ENCODE data around the gene EIF4E. TPM values are rescaled to one million over a fixed set of nuclear protein-coding genes. Genes with fewer than 3 reads are reported as not detected.
"Not testable (repeated sequence)": the region's sequence is repeated elsewhere in the genome, so short reads cannot be mapped to it uniquely, and the experiment has no call there.

EIF4E gene
- total RNA-seq, 1 experiment from 2014 or later, result 224 TPM

- Histone ChIP-seq H3K36me3 (peaks cover 24% of the 10 kb centered on the region), H3K9me3 (replicated peaks) (no peaks in the 10 kb centered on the region), H3K4me3 (no peak overlapping the region), H3K27ac (no peak overlapping the region), H3K27me3 (replicated peaks) (no peaks in the 10 kb centered on the region), H3K4me1 (replicated peaks) (peaks cover 8% of the 10 kb centered on the region; the same call in 1 of the 2 replicates)
- DNase-seq (ENCODE audit: low read depth in 1 of 2, low spot score in 2 of 2), result no peak
Measured at GRCh38 chr4:98919996-98920395, 8.9 kb downstream of the EIF4E start.

DNA sequence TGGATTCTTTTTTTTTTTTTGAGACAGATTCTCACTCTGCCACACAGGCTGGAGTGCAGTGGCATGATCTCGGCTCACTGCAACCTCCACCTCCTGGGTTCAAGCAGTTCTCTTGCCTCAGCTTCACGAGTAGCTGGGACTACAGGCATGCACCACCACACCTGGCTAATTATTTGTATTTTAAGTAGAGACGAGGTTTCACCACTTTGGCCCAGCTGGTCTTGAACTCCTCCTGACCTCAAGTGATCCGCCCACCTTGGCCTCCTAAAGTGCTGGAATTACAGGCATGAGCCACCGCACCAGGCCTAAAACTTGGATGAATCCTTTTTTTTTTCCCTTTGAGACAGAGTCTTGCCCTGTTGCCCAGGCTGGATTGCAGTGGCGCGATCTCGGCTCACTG lies 18.2 kb downstream of the EIF4E start:
- not testable (repeated sequence) for H3K27ac ChIP-seq; DNase-seq (ENCODE audit: low read depth in 1 of 2, low spot score in 2 of 2); H3K27me3 ChIP-seq (replicated peaks); H3K9me3 ChIP-seq (replicated peaks); H3K4me3 ChIP-seq
- peaks cover 10% of the 10 kb centered on the region for H3K4me1 ChIP-seq (replicated peaks)
- peaks cover 34% of the 10 kb centered on the region for H3K36me3 ChIP-seq

DNA sequence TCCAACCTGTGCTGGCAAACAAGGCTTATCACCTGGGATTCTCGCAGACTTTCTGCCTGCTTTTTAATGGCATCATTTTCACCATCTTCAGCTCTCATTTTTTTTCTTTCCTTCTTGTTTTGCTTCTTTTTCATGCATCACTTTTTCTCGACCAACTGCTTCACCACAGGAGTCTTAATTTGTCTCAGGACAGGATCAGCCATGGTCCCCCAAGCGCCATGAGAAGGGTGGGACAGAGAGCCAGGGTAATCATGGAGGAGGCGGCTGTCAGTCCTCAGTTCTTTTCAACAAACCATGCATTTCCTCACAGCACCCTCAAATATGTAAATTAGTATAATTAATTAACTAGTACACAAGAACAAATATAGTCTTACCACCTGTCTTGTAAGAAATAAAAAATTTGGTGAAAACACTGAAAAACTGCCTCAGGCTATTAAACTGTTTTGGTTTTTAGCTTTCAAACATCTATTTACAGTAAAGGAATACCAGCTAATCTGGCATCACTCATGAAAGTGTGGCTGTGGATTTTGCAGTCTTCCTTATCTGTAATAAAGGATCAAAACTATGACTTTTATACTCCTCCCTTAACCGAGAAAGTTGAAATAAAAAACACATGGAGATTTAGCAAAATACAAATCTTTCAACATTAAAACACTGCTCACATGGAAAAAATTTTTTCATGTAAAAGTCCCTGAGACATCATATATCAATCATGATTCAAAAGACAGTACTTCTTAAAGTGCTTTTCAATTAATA lies 19.1 kb downstream of the EIF4E start:
- Histone ChIP-seq H3K4me1 (replicated peaks) (peaks cover 14% of the 10 kb centered on the region), H3K27me3 (replicated peaks) (no peaks in the 10 kb centered on the region), H3K9me3 (replicated peaks) (no peaks in the 10 kb centered on the region), H3K4me3 (no peak overlapping the region), H3K36me3 (peaks cover 34% of the 10 kb centered on the region), H3K27ac (no peak overlapping the region)
- DNase-seq (ENCODE audit: low read depth in 1 of 2, low spot score in 2 of 2), result no peak

DNA sequence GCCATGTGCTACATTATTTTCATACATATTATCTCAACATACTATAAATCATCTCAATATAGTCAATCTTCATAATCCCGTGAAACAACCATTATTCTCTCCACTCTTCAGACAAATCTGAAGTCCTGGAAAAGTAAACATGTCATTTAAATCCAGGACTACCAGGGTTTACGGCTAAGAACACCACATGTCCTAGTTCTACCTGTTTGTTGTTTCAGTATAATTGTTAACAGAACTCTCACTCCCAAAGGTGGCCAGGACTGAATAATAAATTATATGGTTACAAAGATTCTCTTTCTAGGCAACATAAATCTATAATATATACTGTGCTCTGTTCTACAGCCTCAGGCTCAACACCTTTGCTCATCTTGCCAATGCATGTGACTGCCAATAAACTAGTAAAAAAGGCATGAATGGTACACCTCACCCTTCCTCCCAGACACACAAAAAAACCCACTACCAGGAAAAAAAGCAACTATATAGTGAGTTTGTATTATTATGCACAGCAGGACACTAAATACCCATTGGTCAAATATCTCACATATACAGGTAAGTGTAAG lies 20.1 kb downstream of the EIF4E start:
- no peaks in the 10 kb centered on the region for H3K9me3 ChIP-seq (replicated peaks)
- no peak overlapping the region for H3K27ac ChIP-seq
- no peak for DNase-seq (ENCODE audit: low read depth in 1 of 2, low spot score in 2 of 2)
- H3K36me3 ChIP-seq, result peaks cover 32% of the 10 kb centered on the region
- peaks cover 14% of the 10 kb centered on the region for H3K4me1 ChIP-seq (replicated peaks)
- H3K4me3 ChIP-seq, result no peak overlapping the region
- no peaks in the 10 kb centered on the region for H3K27me3 ChIP-seq (replicated peaks)

GRCh38 chr4:98908182-98908581 lies 20.8 kb downstream of the EIF4E start:
- DNase-seq (ENCODE audit: low read depth in 1 of 2, low spot score in 2 of 2), result no peak
- no peak overlapping the region for H3K4me3 ChIP-seq
- no peaks in the 10 kb centered on the region for H3K9me3 ChIP-seq (replicated peaks)
- no peak overlapping the region for H3K27ac ChIP-seq
- H3K36me3 ChIP-seq, result peaks cover 34% of the 10 kb centered on the region
- H3K4me1 ChIP-seq (replicated peaks), result peaks cover 14% of the 10 kb centered on the region
- no peaks in the 10 kb centered on the region for H3K27me3 ChIP-seq (replicated peaks)

- Histone ChIP-seq H3K27me3 (replicated peaks) (no peaks in the 10 kb centered on the region), H3K4me3 (no peak overlapping the region), H3K36me3 (peaks cover 50% of the 10 kb centered on the region), H3K27ac (no peak overlapping the region), H3K9me3 (replicated peaks) (no peaks in the 10 kb centered on the region), H3K4me1 (replicated peaks) (peaks cover 14% of the 10 kb centered on the region)
- no peak for DNase-seq (ENCODE audit: low read depth in 1 of 2, low spot score in 2 of 2)
Measured at GRCh38 chr4:98905839-98906238, 23.1 kb downstream of the EIF4E start.

- Histone ChIP-seq H3K4me3 (no peak overlapping the region), H3K9me3 (replicated peaks) (no peaks in the 10 kb centered on the region), H3K27ac (no peak overlapping the region), H3K4me1 (replicated peaks) (peaks cover 14% of the 10 kb centered on the region), H3K27me3 (replicated peaks) (no peaks in the 10 kb centered on the region), H3K36me3 (peaks cover 54% of the 10 kb centered on the region)
- no peak for DNase-seq (ENCODE audit: low read depth in 1 of 2, low spot score in 2 of 2)
Measured at GRCh38 chr4:98905297-98905696, 23.6 kb downstream of the EIF4E start.

- no peaks in the 10 kb centered on the region for H3K9me3 ChIP-seq (replicated peaks)
- H3K4me3 ChIP-seq, result no peak overlapping the region
- H3K4me1 ChIP-seq (replicated peaks), result peaks cover 14% of the 10 kb centered on the region
- DNase-seq (ENCODE audit: low read depth in 1 of 2, low spot score in 2 of 2), result no peak
- no peak overlapping the region for H3K27ac ChIP-seq
- H3K27me3 ChIP-seq (replicated peaks), result no peaks in the 10 kb centered on the region
- peaks cover 55% of the 10 kb centered on the region for H3K36me3 ChIP-seq
Measured at GRCh38 chr4:98903963-98904362, 25.0 kb downstream of the EIF4E start.

GRCh38 chr4:98903561-98903960 lies 25.4 kb downstream of the EIF4E start:
- Histone ChIP-seq H3K9me3 (replicated peaks) (no peaks in the 10 kb centered on the region), H3K4me3 (no peak overlapping the region), H3K36me3 (peaks cover 51% of the 10 kb centered on the region), H3K27me3 (replicated peaks) (no peaks in the 10 kb centered on the region), H3K27ac (no peak overlapping the region), H3K4me1 (replicated peaks) (peaks cover 14% of the 10 kb centered on the region)
- DNase-seq (ENCODE audit: low read depth in 1 of 2, low spot score in 2 of 2), result no peak

- H3K4me3 ChIP-seq, result no peak overlapping the region
- H3K9me3 ChIP-seq (replicated peaks), result no peaks in the 10 kb centered on the region
- no peak for DNase-seq (ENCODE audit: low read depth in 1 of 2, low spot score in 2 of 2)
- H3K36me3 ChIP-seq, result peaks cover 57% of the 10 kb centered on the region
- H3K4me1 ChIP-seq (replicated peaks), result no peaks in the 10 kb centered on the region
- no peaks in the 10 kb centered on the region for H3K27me3 ChIP-seq (replicated peaks)
- no peak overlapping the region for H3K27ac ChIP-seq
Measured at GRCh38 chr4:98899277-98899676, 29.7 kb downstream of the EIF4E start.

GRCh38 chr4:98891478-98892337 lies 37.2 kb downstream of the EIF4E start:
- H3K4me3 ChIP-seq, result no peak overlapping the region
- no peak for DNase-seq (ENCODE audit: low read depth in 1 of 2, low spot score in 2 of 2)
- H3K4me1 ChIP-seq (replicated peaks), result no peaks in the 10 kb centered on the region
- H3K9me3 ChIP-seq (replicated peaks), result no peaks in the 10 kb centered on the region
- H3K27me3 ChIP-seq (replicated peaks), result no peaks in the 10 kb centered on the region; the same call in 1 of the 2 replicates
- no peak overlapping the region for H3K27ac ChIP-seq
- H3K36me3 ChIP-seq, result peaks cover 86% of the 10 kb centered on the region

GRCh38 chr4:98890702-98891455 lies 38.1 kb downstream of the EIF4E start:
- no peaks in the 10 kb centered on the region for H3K9me3 ChIP-seq (replicated peaks)
- H3K4me3 ChIP-seq, result no peak overlapping the region
- H3K27ac ChIP-seq, result no peak overlapping the region
- no peaks in the 10 kb centered on the region for H3K4me1 ChIP-seq (replicated peaks)
- DNase-seq (ENCODE audit: low read depth in 1 of 2, low spot score in 2 of 2), result no peak
- no peaks in the 10 kb centered on the region; the same call in 1 of the 2 replicates for H3K27me3 ChIP-seq (replicated peaks)
- H3K36me3 ChIP-seq, result peaks cover 94% of the 10 kb centered on the region

GRCh38 chr4:98887145-98887544 lies 41.8 kb downstream of the EIF4E start:
- DNase-seq (ENCODE audit: low read depth in 1 of 2, low spot score in 2 of 2), result no peak
- Histone ChIP-seq H3K4me1 (replicated peaks) (no peaks in the 10 kb centered on the region), H3K4me3 (no peak overlapping the region), H3K9me3 (replicated peaks) (no peaks in the 10 kb centered on the region), H3K27ac (no peak overlapping the region), H3K36me3 (peaks cover 88% of the 10 kb centered on the region), H3K27me3 (replicated peaks) (no peaks in the 10 kb centered on the region; the same call in 1 of the 2 replicates)
